Activated CD4-positive, CD25-positive, alpha-beta regulatory T cell treated with anti-CD3 and anti-CD28 coated beads, Interleukin-2, amount 50 U/mL, for 24 hours (primary cell): ENCODE measurements around the gene EPHB4.

Experiments
- ATAC-seq, 2 donors: fragments of 150-1000 bp; cut with Tn5 transposase; one replicate each; pipeline ENCODE4 v1.10.0; 2021; ENCODE audit warnings: mild to moderate bottlenecking in 1 of 2, moderate library complexity in 1 of 2

EPHB4 gene

DNA sequence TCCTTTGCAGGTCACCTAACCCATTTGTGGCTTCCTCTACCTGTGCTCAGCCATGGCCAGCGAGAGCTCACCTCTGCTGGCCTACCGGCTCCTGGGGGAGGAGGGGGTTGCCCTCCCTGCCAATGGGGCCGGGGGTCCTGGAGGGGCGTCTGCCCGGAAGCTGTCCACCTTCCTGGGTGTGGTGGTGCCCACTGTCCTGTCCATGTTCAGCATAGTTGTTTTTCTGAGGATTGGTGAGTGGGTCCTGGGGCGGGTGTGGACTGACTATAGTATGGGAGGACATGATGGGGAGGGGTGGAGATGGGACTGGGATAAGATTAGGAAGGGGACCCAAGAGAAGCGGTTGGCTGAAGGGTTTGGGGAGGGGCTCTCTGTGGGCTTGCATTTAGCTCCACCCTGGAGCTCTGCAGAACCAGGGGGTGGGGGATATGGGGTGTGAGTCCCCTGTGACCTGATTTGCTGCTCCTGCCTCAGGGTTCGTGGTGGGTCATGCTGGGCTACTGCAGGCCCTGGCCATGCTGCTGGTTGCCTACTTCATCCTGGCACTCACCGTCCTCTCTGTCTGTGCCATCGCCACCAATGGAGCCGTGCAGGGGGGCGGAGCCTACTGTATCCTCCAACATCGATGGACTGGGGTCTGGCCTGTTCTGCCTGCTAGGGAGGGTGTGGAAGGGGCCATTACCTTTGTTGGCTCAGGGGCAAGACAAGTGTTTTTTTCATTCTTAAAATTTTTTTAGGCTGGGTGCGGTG is 27.0 kb upstream of the EPHB4 start:
- no peak for ATAC-seq

DNA sequence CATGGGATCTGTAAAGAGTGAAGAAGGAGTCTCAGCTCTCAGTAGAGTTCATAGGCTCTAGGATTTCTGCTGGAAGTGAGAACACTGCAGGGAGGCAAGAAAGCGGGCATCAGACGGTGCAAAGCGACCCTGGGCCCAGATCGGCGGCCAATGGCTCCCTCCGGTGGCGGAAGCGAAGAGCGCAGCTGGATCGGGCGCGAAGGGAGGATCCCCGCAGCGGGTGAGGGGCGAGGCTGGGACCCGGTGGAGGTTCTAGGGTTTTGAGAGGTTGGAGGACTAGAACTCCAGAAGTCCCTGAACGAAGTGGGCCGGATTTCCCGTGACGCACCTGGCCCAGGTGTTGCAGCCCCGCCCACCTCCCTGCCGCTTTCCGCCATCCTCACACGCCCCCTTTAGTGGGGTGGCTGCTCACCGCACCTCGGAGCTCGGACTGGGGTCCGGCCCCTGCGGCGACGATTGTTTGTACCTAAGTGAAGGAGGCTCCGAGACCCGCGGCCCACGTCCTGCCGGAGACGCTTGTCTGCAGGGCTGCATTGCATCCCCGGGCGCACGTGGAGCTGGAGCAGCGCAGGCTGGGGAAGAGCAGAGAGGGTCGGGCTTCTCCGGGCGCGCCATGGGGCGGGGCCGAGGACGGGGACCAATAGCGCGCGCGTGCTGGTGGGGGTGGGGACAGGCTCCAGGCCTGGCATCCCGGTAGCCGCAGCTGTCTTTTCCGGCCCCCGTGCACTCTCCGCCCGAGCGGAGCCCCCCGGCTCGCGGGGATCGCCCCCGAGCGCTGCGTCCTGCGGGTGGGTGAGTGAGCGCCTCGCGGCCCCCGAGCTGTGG is 24.9 kb upstream of the EPHB4 start, which contains the start of gene SLC12A9:
Gene SLC12A9 (plus strand): TSS at position 666 of the 825 bp plus-strand sequence. CDS start 1,485 bp downstream, outside the sequence.
- ATAC-seq, result peak; percentile 98 to 99

DNA sequence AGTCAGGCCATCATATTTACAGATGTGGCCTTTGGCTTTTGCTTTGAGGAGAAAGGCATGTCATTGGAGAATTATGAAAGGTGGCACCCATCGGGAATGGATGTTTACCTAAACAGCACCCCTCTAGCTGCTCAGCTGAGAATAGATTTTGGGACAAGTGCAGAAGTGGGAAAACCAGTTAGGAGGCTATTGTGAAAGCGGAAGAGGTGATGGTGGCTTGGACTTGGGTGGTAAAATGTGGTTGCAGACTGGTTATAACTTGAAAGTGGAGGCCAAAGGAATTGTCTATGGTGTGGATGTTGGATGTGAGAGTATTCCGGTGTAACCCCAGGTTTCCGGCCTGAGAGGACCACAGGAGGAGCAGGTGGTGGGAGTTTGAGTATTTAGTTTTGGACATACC is 20.0 kb upstream of the EPHB4 start:
- ATAC-seq, result no peak

DNA sequence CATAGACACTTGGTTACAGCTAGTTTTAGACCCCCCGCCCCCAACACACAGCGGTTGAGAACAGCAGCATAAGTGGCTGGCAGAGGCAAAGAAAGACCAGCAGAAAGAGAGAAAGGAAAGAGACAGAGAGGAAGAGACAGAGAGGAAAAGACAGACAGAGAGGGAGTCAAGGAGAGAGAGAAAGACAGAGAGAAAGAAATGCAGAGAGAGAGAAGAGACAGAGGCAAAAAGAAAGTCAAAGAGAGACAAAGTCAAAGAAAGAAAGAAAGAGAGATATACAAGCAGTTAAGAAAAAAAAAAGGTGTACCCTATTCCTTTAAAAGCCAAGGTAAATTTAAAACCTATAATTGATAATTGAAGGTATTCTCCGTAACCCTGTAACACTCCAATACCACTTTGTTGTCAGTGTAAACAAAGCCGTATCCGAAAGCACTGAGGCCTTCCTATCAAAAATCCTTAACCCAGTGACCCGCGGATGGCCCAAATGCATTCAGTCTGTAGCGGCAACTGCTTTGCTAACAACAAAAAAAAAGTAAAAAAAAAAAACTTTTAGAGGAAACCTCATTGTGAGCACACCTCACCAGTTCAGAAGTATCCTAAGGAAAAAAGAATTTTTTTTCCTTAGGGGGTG is 13.3 kb upstream of the EPHB4 start:
- ATAC-seq, result no peak

DNA sequence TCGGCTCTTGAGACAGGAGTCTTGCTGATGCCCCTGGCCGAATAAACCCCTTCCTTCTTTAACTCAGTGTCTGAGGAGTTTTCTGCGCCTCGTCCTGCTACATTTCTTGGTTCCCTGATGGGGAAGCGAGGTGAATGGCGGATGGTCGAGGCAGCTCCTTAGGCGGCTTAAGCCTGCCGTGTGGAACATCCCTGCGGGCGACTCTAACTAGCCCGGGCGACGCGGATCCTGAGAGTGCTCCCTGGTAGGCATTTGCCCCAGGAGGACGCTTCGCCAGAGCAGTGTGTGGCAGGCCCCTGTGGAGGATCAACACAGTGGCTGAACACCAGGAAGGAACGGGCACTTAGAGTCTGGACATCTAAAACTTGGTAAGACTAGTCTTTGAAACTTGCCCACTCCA is 12.0 kb upstream of the EPHB4 start:
- ATAC-seq, result no peak

DNA sequence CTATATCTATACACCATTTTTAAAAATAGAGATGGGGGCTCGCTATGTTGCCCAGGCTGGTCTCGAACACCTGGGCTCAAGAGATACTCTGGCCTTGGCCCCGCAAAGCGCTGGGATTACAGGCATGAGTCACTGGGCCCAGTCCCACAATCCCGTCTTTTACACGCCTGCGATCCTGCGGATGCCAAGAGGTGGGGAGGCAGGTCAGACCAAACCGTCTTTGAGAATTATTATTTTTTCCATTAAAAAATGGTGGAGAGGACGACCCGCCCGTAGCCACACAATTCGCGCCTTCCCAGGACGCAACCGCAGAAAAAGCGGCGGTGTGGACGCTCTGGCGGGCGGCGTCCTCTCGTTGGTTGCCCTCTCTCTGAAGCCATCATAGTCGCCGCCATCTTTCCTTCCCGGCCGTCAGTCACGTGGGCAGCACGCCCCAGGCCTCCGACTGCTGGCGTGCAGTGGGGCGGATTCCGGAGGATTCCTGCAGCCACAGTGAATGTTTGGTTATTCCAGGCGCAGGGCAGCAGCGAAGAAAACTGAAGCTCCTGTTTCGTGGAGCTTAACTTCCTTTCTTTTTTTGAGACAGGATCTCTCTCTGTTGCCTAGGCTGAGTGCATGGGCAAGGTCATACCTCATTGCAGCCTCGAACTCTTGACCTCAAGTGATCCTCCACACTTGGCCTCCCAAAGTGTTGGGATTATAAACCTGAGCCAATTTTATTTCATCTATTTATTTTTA is 9.9 kb upstream of the EPHB4 start:
- peak; percentile 97 to 100 for ATAC-seq

DNA sequence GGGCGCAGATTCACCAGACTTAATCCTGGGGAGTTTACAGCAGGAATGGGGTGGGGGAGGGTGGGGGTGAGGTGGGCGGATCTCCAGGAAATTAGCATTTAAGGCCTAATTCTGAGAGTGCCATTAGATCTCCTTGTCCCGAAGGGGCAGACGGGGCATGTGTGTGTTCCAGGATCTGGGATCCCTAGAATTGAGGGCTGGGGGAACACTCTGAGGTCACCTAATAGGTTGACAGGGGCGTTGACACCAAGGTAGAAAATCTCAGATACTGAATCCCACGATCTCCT is 9.4 kb upstream of the EPHB4 start:
- ATAC-seq, result no peak

DNA sequence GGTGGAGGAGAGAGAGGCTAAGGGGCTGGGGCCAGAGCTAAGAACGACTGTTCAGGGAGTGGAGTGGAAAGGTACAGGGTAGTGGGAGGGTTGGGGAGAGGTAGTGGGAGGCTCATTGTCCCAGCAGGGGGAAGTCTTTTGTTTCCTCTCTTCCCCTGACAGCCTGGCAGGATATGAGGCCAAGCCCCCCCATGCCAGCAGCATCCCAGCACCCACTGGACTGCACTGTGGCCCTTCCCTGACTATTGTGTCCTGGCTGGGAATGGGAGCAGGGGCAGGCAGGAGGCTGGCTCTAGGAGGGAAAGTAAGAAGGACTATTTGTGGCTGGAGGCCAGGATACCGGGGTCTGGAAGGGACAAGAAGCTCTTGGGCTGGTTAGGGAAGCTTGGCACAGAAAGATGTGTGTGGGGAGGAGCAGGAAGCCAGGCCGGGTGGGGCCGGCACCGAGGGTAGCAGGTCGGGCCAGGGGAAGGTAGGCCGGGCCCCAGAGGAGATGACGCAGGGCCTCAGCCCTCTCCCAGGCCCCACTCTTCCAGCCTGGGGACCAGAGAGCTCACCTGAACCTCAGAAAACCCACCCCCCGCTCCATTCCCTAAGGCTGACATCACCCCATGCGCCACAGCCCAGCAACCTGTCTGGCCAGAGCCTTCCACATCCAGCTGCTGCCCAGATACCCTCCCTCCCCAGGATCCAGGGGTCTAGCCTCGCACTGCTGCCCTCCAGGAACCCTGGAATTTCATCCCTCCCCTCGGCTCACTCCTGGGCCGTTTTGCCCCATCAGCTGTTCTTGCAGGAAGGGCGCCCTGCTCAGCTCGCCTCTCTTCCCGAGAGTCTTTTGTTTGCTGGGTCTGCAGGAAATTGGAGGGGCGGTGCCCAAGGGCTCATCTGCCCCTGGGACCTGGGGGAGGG is 8.8 kb upstream of the EPHB4 start:
- no peak for ATAC-seq

DNA sequence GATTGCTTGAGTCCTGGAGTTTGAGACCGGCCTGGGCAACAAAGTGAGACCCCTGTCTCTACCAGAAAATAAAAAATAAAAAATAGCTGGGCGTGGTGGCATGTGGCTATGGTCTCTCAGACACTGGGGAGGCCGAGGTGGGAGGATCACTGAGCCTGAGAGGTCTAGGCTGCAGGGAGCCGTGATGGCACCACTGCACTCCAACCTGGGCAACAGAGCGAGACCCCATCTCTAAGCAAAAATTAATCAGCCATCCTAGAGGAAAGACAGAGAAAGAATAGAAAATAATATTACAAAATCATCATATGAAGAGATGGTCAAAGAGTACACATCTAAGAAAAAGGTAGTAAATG is 4.9 kb upstream of the EPHB4 start:
- ATAC-seq, result no peak

DNA sequence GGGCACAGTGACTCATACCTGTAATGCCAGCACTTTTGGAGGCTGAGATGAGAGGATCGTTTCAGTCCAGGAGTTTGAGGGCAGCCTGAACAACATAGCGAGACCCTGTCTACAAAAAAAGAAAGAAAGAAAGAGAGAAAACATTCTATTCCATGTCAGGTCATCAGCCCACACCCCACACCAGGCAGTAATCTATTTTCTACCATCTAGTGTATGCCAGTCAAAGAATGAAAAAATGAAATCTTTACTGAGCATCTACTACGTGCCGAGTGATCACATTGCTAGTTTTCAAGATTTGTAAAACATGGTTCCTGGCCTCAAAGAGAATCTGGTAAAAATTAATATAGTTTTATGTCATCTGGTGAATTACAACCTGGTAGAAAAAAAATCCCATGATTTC is 3.1 kb upstream of the EPHB4 start:
- no peak for ATAC-seq

DNA sequence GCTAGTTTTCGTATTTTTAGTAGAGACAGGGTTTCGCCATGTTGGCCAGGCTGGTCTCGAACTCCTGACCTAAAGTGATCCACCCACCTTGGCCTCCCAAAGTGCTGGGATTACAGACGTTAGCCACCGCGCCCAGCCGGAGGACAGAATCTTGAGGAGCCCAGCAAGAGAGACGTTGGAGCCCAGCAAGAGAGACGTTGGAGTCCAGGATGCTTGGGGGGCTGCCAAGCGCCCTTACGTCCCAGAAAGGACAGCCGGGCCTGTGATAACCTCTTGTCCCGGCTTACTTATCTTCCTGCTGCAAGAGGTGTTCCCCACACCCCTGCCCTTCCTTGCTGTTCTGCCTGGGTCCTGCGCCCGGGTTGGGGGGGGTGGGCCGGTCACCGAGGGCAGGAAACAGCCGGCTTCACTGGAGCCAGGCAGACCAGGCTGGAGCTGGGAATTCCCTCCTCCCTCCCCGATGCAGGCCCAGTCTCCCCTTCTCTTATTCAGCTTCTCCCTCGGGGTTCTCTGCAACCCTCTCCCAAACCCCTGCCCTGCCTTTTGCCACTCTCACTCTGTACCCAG is 1.9 kb upstream of the EPHB4 start:
- no peak for ATAC-seq

DNA sequence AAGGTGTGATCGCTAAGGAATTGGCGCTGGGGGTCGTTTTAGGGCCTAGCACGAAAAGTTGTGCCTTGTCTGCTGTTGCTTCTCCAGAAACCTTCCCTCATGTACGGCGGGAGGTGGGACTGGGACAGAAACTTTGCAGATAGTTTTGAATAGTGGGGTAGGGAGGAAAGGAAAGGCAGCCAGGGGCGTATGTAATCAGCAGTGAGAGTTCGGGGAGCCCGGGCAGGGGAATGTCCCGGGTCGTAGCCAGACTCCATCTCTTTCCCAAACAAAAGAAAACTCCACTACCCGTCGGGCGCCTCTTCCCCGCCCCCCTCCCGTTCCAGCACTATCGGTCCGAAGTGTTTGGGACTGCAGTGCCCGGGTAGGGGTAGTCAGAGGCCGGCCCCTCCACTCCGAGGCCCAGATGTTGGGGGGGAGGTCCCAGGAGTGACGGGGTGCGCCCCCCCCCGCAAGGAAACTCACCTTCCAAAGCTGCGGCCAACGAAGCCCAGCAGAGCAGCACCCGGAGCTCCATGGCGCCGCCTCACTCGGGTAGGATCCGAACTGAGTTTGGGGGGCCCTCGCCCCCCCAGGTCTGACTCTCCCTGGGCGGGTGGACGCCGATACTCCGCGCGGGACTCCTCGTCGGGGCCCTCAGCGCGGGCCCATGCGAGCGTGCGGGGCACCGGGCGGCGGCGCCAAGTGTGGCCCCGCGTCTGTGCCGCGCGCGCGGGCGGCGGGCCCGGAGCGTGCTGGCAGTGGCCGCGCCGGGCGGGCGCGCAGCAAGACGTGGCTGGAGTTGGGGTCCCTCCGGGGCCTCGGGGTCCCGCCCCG is 601 bp downstream of the EPHB4 start:
- ATAC-seq, result peak; percentile 13 to 30

DNA sequence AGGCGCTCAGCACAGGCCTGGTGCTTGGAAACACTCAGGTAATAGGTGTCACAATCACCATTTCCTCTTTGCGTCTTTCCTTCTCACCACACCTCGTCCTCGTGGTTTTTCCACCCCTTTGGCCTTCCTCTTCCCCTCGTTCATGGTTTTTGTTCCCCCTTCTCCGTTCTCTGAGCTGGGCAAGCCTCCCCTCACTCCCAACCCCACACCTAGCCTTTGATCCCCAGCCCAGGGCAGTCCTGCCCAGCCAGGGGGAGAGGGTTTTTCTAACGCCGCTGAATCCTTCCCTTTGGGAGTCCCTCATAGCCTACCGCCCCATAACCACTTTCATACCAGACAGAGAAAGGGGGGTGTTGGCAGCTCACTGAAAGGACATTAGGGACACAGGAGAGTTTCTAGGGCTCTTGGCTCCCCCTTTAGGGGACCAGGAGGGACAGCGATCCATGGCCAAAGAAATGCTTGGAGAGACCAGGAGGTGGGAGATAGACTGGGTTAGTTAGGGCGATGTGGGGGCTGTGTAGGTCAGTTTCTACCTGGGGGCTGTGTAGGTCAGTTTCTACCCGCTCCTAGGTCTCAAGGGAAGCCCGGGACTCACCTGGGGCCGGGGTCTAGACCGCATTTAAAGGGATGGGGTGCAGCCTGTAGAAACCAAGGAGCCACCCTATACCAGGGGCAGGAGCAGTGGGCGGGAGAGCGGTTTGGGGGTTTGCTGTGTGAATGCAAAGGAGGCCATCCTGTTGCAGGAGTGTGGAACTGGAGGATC is 1.4 kb downstream of the EPHB4 start:
- no peak for ATAC-seq

DNA sequence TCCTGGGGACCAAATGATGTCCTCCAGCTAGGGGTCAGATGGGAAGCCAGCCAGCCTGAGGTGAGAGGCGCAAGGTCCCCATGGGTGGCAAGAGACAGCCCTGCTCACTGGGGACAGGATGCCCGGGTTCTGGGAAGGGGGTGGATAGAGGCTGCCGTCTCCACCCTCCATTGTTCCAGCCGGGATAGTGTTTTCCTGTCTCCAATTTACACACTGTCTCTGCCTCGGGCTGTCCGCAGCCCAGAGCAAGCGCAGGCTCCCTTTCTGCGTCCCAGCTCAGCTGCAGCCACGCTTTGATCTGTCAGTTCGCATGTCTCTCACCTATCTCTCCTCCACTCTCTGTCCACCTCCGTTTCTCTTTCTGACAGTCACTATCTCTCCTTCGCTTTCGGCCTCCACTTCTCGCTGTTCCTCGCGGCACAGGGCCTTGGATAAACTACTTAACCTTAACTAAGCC is 2.1 kb downstream of the EPHB4 start:
- no peak for ATAC-seq

DNA sequence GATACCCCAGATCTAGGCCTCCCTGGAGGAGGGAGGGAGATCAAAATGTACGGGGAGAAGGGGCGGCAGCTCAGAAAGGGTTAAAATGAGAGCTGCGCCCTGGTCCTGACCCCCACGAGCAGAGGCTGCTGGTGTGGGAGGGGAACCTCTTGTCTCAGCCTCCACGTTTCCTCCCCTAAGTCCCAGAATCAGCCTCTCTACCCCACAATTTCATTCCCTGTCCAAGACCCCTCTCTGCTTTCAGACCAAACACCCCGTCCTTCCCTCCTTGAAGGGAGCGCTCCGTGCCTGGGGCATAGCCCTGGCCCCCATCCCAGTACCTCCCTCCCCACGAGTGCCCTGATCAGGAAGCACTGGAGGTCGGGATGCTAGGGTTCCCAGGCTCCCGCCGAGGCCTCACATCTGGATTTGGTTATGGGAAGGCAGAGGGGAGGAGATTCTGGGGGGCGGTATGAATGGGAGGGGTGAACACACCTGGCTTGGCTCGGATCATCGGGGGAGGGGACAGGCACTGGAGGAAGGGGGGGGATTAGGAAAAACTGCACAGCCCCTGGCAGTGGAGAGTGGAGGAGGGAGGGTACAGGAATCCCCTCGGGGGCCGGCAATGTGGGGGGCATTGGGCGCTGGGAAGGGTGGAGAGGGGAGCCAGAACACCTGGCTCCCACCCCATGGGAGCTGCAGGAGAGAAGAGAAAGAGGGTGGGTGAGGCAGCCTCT is 2.7 kb downstream of the EPHB4 start:
- ATAC-seq, result no peak

DNA sequence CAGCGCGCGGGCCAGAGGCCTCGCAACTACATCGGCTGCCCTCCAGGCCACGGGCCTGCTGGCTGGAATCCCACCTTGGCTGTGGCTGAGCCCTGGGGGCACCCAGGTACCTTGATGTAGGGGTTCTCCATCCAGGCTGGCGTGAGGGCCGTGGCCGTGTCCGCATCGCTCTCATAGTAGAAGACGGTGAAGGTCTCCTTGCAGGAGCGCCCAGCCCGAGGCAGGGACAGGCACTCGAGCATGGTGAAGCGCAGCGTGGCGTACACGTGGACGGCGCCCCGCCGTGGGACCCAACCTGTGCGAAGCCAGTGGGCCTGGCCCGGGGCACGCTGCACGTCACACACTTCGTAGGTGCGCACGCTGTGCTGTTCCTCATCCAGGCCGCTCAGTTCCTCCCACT is 3.8 kb downstream of the EPHB4 start:
- ATAC-seq, result no peak

DNA sequence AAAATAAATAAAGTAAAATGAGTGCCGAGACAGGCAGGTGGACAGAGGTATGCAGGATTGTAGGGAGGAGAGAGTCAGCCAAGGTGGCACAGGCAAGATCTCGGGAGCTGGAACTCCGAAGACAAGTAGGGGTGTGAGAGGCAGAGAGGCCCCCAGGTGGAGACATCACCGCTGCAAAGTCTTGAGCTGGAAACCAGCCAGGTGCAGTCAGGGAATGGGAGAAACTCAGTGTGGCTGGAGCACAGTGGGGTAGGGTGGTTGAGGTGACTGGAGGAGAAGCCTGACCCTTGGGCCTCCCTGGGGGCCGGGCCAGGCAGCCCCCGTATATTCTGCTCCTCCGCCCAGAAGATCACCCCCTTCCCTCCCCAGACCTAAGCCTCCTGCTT is 4.2 kb downstream of the EPHB4 start:
- ATAC-seq, result no peak

DNA sequence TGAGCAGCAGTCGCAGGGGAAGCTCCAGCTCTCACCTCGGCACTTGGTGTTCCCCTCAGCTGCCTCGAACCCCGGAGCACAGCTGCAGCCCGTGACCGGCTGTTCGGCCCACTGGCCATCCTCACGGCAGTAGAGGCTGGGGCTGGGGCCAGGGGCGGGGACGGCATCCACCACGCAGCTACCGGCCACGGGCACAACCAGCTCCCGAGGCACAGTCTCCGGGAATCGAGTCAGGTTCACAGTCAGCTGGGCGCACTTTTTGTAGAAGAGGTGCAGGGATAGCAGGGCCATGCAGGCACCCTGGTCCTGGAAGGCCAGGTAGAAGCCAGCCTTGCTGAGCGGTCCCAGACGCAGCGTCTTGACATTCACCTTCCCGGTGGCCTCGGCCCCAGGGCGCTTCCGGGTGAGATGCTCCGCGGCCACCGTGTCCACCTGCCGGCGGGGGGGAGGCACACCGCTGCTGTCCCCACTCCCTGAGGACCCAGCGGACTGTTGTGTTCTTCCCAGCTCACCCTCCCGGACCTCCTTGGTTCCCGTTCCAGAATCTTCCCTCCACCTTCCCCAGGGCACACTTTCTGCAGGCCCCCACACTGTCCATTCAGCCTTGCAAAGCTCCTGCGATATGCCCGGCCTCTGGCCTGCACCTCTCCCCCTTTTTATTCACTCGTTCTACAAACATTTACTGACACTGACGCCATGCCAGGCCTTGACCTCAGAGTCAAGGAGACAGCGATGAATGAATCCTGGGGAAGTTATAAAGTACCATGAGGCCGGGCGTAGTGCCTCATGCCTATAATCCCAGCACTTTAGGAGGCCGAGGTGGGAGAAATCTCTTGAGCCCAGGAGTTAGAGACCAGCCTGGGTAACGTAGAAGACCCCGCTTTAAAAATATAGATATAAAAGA is 4.8 kb downstream of the EPHB4 start:
- no peak for ATAC-seq
